Measurements from ENCODE around the gene ACTN1.
A peak's percentile ranks its signal among the peaks of the same experiment; 100 is the strongest.

ACTN1 gene

DNA sequence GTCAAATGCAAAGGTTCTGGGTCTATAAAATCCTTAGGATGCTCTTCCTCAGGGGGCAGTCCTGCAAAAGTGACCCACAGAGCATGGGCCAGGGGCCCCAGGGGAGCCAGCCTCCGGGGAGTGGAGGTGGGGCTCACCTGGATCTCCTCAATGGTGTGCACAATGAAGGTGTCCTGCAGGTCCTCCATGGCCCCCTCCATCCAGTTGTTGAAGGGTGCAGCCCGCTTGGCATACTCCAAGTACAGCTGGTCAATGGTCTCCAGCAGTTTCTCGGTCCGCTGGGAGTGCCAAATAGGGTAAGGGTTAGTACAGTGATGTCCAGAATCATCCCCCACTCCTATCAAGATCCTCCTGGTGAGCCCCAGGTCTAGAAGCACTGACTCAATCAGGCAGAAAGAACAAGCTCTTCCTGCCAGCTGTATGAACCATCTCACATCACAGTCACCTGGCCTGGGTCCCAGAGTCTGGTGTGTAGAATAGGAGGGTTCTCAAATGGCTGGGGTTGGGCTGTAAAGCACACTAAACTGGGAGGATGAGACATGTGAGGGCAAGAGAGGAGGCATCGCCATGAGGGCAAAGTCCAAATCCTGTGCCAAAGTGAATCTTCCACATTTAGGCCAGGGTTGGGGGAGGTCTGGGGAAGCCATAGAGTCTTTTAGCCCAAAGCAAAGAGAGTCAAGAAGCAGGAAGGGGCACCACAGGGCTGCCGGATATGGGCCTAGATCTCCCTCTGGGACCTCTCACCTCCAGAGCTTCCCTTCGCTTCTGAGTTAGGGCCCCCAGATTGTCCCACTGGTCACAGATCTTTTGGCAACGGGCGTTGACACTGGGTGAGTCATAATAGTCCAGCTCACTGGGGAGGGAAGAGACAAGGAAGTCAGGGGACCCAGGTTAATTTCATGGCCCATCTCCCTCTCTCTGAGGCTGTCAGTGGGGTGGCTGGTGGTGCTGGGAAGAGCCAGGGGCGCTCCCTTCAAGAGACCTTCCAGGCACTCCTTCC, 94.8 kb downstream of the ACTN1 start:
- DNase-seq, result no peak

DNA sequence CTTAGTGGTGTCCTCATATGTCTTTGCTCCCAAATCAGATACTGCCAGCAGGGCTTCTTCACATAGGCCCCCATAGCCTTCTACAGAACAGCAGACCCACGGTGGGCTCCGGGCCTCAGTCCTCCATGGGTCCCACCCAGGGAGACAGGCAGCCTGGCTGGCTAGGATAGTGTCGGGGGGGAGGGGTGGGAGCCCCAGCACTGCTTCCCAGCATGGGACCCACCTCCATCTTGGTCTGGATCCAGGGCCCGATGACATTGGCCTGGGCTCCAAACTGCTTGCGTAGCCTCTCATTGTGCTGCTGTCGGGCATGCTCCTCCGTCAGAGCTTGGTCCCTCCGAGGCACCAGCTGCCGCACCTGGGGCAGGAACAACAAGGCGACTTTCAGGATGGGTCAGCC, 96.9 kb downstream of the ACTN1 start:
- DNase-seq, result no peak

DNA sequence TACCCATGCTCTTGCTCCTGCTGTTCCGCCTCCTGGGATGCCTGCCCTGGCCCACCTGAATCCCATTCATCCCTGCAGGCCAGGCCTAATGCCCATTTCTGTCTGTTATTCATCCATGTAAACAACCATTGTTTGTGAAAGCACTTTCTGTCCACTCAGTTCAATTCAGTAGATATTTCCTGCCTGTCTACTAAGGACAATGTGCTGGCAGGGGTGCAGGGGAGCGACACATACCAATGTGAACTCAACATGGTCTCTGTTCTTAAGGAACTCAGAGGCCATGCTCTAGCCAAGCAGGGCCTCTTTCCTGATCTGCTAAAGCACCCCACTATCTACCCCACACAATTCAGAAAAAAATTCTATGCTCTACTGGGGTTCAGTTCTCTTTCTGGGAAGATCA, 97.7 kb downstream of the ACTN1 start:
- no peak for DNase-seq

DNA sequence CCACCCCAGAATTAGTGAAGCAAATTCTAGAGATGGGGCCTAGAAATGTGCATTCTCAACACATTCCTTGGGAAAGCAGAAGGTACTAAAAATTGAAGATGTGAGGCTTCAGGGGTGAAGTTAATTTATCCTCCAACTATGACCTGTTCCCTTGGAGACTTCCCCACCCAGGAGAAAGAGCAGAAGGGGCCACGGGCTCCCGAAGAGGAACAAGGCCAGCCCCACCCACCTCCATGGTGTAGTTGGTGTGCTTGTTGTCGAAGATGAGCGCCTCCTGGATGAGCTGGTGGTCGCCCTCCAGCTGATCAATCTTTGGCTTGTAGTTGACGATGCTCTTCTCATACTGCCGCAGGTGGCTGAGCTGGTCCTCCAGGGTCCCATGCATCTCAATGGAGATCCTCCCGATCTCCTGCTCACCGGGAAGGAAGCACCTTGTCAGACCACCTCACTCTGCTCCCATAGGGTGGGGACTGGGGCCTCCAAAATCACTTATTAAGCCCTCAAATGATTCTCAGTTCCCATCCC, 98.5 kb downstream of the ACTN1 start:
- no peak for DNase-seq

DNA sequence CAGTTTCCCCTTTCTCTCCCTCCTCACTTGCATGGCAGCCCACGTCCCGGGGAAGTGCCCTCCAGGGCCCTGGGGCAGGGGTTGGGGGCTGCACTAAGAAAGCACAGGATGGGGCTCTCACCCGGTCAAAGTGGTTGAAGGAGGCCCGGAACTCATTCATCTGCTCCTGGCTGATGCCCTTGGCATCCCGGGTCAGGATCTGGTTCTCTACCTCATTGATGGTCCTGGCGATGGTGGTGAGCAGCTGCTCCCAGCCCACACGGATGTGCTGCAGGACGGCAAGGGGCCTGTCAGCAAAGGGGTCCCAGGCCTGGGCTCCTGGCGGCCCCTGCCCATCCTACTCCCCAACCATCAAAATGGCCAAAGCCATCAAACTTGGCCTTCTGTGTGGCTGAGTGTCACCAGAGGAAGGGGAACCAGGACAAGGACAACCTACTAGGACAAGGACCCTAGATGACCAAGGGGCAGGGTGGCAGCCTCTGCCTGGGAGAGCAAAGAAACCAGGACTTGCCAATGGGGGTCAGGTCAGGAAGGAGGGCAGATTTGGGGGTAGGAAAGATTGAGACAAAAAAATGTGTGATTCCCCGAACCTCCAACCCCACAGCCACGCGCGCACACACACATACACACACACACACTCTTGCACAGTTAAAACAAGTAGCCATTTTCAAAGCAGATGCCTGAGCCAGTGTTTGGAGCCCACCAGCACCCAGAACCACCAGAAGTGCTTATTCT, 99.1 kb downstream of the ACTN1 start:
- DNase-seq, result no peak

DNA sequence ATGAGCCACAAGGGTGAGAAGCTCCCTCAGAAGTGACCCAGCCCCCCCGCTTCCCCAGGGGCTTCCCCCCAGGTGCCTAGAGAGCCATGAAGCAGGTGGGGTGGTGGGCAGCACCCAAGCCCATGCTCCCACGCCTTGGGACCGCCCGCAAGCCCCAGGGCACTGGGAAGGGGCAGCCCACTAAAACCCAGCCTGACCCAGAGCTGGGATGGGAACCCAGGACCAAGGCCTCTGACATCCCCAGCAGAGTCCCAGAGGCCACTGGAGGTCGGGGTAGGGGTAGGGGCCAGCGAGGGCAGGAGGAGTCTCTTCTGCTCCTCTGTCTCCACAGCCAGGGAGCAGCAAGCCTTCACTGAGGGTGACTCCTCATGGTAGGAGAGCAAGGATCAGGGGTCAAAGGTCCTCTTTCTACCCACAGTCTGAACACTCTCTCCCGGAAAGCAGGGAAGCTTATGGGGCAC, 99.8 kb downstream of the ACTN1 start:
- DNase-seq, result no peak

DNA sequence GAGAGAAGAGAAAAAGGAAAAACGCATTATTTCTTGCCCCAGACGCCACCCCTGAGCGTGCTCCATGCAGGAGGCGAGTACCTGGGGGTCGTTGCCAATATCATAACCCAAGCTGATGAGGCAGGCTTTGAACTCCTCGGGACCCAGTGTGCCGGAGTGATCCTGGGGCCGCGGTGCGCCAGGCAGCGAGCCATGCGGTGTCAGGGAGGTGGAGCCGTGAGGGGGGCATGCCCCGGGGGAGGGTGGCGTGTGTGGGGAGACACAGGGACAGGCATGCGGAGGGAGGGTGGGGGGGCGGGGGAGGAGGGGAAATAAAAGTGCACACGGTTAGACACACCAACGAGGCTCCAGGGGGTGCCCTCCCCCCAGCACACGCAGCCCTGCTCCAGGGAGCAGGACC, 100.2 kb downstream of the ACTN1 start:
- no peak for DNase-seq

DNA sequence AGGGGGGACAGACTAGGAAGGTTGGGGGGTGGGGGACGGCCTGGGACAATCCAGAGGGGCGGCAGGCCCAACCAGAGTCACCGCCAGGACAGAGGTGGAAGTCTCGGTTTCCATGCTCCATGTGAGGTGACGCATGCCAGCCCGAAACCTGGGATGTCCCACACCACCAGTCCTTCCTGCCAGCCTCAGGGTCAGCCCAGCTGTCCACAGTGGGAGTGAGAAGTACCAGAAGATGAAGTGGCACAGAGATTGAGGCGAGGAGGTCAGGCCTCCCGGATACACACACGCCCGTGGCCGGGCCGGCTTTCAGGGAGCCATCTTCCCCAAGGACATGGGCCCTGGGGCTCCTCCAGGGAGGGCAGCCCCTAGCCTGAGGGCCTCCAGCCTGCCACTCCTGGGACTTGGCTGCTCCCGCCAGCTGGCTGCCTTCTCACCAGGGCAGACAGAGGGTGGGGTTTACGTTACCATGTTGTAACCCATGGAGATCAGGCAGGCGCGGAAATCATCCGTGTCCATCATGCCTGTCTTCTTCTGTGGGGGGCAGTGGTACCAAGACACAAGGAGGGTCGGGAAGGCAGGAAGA, 101.0 kb downstream of the ACTN1 start:
- DNase-seq, result no peak

DNA sequence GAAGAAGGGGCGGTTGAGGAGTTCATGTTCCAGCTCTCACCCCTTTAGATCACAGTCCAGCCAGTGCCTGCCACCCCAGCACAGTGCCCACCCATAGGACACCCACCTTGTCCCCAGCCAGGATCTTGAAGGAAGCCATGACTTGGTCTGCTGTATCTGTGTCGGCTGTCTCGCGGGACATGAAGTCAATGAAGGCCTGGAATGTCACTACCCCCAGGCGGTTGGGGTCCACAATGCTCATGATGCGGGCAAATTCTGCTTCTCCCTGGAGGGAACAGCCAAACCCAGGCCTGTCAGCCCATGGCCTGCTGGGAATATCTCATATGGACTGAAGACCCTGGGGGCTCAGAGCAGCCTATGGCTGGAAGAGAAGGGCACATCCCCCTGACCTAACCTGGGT, 102.1 kb downstream of the ACTN1 start:
- DNase-seq, result no peak

DNA sequence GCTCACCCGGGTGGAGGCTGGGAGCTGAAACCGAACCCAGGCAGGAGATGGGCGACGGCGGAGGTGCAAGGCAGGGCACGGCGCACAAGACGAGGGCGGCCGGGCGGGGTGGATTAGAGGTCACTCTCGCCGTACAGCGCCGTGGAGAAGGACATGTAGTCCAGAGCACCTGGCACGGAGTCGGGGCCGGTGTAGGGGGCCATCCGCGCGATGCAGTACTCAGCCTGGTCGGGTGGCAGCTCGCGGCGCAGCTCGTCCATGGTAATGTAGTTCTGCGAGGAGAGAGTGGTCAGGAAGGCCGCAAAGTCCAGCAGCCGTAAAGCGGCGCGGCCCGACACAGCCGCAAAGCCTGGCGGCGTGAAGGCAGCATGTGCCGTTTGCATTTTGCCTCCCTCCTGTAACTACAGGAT, 104.4 kb downstream of the ACTN1 start:
- DNase-seq, result no peak

DNA sequence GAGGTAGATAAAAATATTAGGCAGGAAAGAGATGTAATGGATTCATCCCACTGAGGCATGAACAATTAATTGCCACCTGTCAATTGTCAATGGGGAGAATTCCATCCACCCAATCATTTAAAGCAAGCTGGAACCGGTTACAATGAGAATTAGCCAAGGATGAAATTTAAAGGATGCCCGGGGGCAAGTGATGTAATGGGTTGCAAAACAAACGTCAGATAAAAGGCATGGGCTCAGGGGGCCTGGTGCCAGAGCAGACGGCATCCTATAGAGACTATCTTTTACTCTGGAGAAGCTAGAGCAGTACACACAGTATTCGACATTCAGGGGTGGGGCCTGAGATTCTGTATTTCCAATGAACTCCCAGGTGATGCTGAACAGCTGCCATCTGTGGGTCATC, 105.7 kb downstream of the ACTN1 start:
- no peak for DNase-seq

DNA sequence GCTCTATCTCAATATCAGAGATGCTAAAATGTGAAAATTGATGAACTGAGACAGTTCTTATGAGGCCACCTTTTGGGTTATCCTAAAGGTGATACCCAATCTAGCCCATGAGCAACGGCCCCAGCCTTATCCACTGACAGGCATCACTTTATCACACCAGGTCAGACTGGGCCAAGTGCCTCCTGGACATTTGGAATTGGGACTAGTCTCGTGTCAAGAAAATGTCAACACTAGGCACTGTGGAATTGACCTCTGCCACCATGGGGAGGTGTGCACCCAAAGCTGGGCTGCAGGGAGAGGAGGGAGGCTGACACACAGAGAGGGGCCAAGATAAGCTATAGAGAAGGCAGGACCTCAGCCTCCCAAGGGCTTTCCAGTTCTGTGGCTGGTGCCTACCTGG, 107.7 kb downstream of the ACTN1 start:
- no peak for DNase-seq

DNA sequence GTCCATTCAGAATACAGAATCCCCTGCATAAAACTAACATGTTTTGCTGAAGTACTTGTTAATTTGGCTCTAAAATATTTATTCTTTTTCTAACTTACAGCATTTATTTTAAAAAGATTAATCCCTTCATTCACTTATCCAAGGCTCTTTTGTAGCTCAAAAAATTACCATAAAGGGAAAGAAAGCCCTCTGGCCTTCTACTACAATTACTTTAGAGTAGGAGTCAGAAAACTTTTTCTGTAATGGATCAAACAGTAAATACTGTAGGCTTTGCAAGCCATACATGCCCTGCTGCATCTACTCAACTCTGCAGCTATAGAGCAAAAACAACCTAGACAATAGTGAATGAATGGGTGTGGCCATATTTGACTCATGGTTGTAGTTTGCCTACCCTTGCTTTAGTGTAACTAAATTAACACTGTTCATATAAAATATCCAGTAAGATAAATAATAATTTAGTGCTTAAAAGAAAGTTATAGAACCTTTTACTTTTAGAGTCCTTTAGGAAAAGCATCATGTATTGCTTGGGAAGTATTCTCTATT, 112.0 kb downstream of the ACTN1 start:
- DNase-seq, result no peak

DNA sequence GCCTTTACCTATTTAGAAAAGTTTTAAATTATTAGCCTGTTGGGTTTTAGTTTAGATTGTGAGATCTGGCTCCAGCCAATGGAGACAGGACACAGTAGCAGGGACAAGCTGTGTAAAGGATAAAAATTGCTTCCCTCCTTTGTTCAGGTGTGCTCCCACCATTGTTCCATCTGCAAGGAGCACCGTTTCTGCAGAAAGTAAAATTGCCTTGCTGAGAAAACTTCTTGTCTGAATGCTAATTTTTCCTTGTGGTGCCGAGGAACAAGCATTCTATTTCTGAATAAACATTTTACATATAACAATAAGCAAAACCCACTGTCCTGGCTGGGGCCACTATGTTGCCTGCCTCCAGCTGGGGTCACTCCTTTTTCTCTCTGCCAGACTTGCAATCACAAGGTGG, 113.6 kb downstream of the ACTN1 start:
- DNase-seq, result no peak

DNA sequence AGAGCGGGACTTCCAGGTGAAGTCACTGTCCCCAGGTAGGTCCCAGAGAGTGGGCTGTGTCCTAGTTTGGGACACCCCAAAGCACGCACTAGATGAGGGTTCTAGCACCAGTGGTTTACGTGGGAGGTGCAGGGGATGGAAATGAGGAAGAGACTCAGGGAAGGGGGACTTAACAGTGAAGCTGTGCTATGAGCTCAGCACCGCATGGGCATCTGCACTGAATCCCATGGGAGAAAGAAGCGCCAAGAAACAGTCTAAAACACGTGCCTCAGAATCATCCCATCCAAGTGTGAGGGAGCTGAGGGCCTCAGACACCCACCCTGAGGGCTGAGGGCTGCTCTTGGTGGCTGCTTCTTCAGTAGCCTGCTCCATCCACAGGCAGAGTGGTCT, 114.7 kb downstream of the ACTN1 start:
- no peak for DNase-seq

DNA sequence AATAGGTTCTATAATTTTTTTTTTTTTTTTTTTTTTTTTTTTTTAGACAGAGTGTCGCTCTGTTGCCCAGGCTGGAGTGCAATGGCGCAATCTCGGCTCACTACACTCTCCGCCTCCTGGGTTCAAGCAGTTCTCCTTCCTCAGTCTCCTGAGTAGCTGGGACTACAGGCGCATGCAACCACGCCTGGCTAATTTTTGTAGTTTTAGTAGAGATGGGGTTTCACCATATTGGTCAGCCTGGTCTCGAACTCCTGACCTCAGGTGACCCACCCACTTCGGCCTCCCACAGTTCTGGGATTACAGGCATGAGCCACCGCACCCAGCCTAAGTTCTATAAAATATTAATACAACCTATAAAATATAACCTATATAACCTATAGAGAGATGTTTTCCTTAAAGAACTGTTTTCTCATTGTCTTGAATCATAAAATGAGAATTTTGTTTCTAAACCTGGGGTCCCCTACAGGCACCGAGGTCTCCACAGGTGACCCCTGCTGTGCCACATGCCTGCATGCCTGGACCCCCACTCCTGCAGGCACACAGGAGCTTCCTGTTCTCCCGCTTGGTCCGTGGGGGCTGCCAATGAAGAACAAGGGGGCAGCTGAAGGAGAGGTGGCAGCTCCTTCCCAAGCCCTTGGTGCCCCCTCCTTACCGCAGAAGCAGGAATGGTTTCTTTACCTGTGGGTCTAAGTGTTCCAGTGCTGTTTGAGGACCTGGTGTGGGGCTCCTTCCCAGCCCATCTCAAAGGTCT, 115.3 kb downstream of the ACTN1 start:
- DNase-seq, result no peak

DNA sequence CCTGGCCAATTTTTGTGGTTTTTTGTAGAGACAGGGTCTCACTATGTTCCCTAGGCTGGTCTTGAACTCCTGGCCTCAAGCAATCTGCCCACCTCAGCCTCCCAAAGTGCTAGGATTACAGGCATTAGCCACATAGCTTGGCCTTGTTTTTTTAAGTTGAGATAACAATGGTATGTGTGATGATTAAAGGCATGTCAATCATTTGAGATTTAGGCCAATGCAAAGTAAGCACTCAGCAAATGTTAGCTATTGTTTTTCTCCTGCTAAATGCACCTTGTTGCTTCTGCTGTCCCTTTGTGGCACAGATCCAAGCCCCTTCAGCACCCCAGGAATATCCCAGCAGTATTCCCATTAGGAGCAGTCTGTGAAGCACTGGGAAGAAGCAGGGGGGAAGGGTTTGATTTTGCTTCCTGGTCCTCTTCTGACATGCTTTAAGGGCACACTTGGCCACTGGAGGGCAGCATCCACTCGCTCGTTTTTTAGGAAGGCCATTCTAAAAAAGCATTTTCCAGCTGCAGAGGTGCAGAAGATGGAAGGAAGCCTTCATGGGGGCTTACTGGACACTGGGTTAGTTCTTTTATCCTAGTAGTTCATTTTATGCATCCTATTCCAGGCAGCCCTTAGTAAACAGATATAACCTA, 116.0 kb downstream of the ACTN1 start:
- peak; percentile 67 for DNase-seq

DNA sequence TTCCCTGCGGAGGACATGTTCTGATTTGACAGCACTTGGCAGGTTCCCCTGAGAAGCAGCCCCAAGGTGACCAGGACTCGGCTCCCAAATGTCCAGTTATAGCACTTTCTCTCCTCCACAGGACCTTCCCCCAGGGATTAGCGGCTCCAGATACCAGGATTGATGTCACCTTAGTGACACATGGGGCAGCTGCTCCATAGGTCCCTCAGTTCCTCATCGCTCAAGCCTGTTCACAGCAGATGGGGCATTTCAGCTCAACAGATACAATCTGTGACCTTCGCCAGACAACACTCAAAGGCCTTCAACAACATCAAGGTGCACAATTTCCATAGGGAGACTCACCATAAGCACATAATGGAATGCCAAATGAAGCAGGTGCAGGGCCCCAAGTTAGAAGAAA, 118.3 kb downstream of the ACTN1 start:
- DNase-seq, result no peak

DNA sequence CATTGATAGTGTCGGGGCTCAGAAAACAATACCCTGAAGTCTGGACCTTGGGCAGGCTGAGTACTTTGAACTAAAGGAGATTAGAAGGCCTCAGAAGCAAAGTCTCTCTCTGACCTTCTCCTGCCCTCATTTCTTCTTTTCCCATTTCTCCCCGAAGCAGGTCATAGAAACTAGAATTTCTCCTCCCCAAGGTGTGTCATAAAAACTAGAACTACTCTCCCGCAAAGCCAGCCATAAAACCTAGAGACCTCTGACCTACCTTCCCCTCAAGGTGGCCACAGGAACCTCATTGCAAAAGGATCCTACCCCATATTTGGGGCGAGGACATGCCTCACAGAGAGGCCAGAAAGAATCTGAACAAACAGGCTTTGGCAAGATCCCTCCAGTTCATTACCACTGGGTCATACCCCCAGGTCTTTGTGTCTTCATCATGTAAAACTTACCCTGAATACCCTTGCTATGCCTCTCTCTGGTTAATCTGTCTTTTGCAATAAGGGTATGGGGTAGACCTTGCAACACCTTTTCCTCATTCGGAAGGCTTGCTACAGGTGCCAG, 121.5 kb downstream of the ACTN1 start:
- no peak for DNase-seq

DNA sequence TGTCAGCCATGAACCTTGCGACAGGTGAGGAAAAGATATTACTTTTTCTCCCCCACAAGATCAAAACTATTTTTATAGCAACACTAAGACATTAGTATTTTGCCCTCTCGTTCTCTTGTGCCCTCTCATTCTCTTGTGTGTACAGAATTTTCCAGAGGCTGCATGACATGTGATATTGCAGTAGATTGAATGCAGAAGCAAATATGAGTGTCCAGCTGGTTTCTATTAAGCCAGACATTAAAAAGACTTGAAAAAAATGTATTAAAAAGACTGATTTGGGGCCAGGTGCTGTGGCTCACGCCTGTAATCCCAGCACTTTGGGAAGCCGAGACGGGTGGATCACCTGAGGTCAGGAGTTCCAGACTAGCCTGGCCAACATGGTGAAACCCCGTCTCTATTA, 122.5 kb downstream of the ACTN1 start:
- DNase-seq, result no peak

DNA sequence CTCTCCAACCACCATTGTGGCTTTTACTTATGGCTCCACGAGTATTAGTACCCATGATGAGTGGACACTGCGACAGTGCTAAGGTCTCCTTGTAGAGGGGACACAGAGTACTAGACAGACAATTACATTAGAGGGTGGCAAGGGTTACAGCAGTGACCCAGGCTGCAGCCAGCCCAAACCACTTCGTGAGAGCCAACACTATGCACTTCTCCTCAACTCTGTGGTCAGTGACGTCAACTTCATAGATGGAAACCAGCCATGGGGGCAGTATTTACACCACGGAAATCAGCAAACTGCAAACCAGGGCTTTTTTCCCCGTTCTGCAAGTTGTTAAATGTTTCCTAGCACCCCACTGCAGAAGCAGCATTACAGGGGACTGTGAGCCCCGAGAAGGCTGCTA, 124.7 kb downstream of the ACTN1 start:
- peak; percentile 16 for DNase-seq

DNA sequence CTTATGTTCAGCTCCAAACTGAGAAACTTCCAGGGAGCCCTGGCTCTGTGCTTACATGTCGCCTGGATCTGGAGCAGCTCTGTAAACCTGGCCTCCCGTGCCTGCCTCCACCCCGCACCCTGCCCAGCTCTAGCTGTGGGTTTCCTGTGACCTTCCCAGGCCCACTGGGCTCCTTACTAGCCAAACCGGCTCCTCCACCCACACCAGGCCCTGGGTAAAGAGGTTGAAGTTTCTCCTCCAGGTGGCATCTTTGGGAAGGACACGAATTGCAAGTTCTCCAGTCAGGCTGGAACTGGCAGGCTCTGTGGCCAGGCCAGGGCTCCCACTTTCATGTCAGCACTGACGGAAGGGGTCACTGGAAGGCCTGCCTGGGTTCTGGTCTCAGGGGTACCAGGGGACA, 125.4 kb downstream of the ACTN1 start:
- DNase-seq, result no peak
